Panc1 (cell line): ENCODE measurements around the gene OR13F1.

ENCODE experiments used
- TF ChIP-seq, protein P1 (sequence below): fragments of 450-650 bp; IDR thresholded peaks from 2 replicates; pipeline ENCODE4 v1.5.1; 2017; ENCODE audit warnings: mild to moderate bottlenecking
- TF ChIP-seq, protein P2 (sequence below), 2 experiments: IDR thresholded peaks; 2 replicates each; pipeline ENCODE4 v1.6.1; 2011 to 2012; ENCODE audit warnings: low read depth in 2 of 2, control low read depth in 1 of 2, low read length in 1 of 2, mild to moderate bottlenecking in 1 of 2, moderate library complexity in 1 of 2; ENCODE audit not compliant: insufficient read depth in 1 of 2

DNA sequence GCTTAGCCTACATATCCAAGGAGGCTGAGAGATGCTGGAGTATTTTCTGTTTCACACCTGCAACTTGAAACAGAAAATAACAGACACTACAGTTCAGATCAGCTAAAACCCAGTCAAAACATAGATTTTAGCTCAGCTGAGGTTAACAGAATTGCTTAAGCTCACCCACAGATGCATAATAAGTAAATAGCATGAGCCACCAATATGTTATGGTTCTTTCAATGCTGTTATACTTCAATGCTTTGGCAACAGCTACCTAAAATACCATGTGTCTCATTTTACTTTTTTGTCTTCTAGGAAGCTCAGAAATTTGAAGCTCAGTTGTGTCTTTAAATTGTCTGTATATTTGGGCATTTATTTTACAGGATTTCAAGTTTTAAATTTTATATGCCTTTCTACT, 35.8 kb upstream of the OR13F1 start:
- TF ChIP-seq, protein P1, sequence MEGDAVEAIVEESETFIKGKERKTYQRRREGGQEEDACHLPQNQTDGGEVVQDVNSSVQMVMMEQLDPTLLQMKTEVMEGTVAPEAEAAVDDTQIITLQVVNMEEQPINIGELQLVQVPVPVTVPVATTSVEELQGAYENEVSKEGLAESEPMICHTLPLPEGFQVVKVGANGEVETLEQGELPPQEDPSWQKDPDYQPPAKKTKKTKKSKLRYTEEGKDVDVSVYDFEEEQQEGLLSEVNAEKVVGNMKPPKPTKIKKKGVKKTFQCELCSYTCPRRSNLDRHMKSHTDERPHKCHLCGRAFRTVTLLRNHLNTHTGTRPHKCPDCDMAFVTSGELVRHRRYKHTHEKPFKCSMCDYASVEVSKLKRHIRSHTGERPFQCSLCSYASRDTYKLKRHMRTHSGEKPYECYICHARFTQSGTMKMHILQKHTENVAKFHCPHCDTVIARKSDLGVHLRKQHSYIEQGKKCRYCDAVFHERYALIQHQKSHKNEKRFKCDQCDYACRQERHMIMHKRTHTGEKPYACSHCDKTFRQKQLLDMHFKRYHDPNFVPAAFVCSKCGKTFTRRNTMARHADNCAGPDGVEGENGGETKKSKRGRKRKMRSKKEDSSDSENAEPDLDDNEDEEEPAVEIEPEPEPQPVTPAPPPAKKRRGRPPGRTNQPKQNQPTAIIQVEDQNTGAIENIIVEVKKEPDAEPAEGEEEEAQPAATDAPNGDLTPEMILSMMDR: no peak
- TF ChIP-seq, protein P2, sequence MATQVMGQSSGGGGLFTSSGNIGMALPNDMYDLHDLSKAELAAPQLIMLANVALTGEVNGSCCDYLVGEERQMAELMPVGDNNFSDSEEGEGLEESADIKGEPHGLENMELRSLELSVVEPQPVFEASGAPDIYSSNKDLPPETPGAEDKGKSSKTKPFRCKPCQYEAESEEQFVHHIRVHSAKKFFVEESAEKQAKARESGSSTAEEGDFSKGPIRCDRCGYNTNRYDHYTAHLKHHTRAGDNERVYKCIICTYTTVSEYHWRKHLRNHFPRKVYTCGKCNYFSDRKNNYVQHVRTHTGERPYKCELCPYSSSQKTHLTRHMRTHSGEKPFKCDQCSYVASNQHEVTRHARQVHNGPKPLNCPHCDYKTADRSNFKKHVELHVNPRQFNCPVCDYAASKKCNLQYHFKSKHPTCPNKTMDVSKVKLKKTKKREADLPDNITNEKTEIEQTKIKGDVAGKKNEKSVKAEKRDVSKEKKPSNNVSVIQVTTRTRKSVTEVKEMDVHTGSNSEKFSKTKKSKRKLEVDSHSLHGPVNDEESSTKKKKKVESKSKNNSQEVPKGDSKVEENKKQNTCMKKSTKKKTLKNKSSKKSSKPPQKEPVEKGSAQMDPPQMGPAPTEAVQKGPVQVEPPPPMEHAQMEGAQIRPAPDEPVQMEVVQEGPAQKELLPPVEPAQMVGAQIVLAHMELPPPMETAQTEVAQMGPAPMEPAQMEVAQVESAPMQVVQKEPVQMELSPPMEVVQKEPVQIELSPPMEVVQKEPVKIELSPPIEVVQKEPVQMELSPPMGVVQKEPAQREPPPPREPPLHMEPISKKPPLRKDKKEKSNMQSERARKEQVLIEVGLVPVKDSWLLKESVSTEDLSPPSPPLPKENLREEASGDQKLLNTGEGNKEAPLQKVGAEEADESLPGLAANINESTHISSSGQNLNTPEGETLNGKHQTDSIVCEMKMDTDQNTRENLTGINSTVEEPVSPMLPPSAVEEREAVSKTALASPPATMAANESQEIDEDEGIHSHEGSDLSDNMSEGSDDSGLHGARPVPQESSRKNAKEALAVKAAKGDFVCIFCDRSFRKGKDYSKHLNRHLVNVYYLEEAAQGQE (IDR thresholded peaks at IDR 0.05; ENCODE audit: insufficient read depth in 1 of 2, low read depth in 2 of 2, low read length in 1 of 2): no peak
